ENCODE data around the gene SLC45A3.

Gene SLC45A3

GRCh38 chr1:205633421-205633976 lies 46.8 kb downstream of the SLC45A3 start:
- DNase-seq (ENCODE audit: low spot score) = peak; percentile 31

GRCh38 chr1:205632669-205633169 lies 47.6 kb downstream of the SLC45A3 start:
- no peak for DNase-seq (ENCODE audit: low spot score)

- DNase-seq (ENCODE audit: low spot score) = peak; percentile 99
Measured at GRCh38 chr1:205631768-205632668, 48.3 kb downstream of the SLC45A3 start, which contains the start of gene ELK4. TSS of gene ELK4 (minus strand) at chr1:205632011. CDS start at chr1:205623882, 8,129 bp downstream.

GRCh38 chr1:205631010-205631767 lies 49.1 kb downstream of the SLC45A3 start:
- peak; percentile 86 for DNase-seq (ENCODE audit: low spot score)

- no peak for DNase-seq (ENCODE audit: low spot score)
Measured at GRCh38 chr1:205630651-205631009, 49.7 kb downstream of the SLC45A3 start.

GRCh38 chr1:205630241-205630640 lies 50.1 kb downstream of the SLC45A3 start:
- peak; percentile 28 for DNase-seq (ENCODE audit: low spot score)

GRCh38 chr1:205629751-205630150 lies 50.6 kb downstream of the SLC45A3 start:
- DNase-seq (ENCODE audit: low spot score) = no peak

GRCh38 chr1:205627956-205628355 lies 52.4 kb downstream of the SLC45A3 start:
- no peak for DNase-seq (ENCODE audit: low spot score)

- DNase-seq (ENCODE audit: low spot score) = no peak
Measured at GRCh38 chr1:205626216-205626615, 54.1 kb downstream of the SLC45A3 start.

- DNase-seq (ENCODE audit: low spot score) = no peak
Measured at GRCh38 chr1:205623646-205624045, 56.7 kb downstream of the SLC45A3 start.

- DNase-seq (ENCODE audit: low spot score) = no peak
Measured at GRCh38 chr1:205620269-205620668, 60.0 kb downstream of the SLC45A3 start.

- no peak for DNase-seq (ENCODE audit: low spot score)
Measured at GRCh38 chr1:205619376-205619775, 60.9 kb downstream of the SLC45A3 start.

- DNase-seq (ENCODE audit: low spot score) = no peak
Measured at GRCh38 chr1:205616563-205617293, 63.6 kb downstream of the SLC45A3 start.

- no peak for DNase-seq (ENCODE audit: low spot score)
Measured at GRCh38 chr1:205615789-205616188, 64.5 kb downstream of the SLC45A3 start.

- no peak for DNase-seq (ENCODE audit: low spot score)
Measured at GRCh38 chr1:205613854-205614412, 66.4 kb downstream of the SLC45A3 start.

- DNase-seq (ENCODE audit: low spot score) = no peak
Measured at GRCh38 chr1:205612556-205612955, 67.8 kb downstream of the SLC45A3 start.

GRCh38 chr1:205612104-205612503 lies 68.2 kb downstream of the SLC45A3 start:
- no peak for DNase-seq (ENCODE audit: low spot score)

- DNase-seq (ENCODE audit: low spot score) = no peak
Measured at GRCh38 chr1:205610901-205611466, 69.3 kb downstream of the SLC45A3 start.

GRCh38 chr1:205610036-205610435 lies 70.3 kb downstream of the SLC45A3 start:
- DNase-seq (ENCODE audit: low spot score) = peak; percentile 27

Measured in GM03348 (cell line).